ENCODE results near the gene ACSS3. TPM values are rescaled to one million over a fixed set of nuclear protein-coding genes. Genes with fewer than 3 reads are reported as not detected.

Gene ACSS3
- total and polyA plus RNA-seq, 9 of the 15 experiments (the other 6 are each of a cell fraction or from before 2014, with no cell fraction given): 0.40 TPM; not detected in 8

GRCh38 chr12:81085832-81086231 lies 8.0 kb downstream of the ACSS3 start (continued):
- no peak for TF ChIP-seq PBX2 (CRISPR knock-in tag; IDR thresholded peaks at IDR 0.05; ENCODE audit: low read depth)
- TF ChIP-seq PBX2 (tag; conservative IDR thresholded peaks at IDR 0.05; ENCODE audit: low read depth): no peak
- TF ChIP-seq, protein P1, sequence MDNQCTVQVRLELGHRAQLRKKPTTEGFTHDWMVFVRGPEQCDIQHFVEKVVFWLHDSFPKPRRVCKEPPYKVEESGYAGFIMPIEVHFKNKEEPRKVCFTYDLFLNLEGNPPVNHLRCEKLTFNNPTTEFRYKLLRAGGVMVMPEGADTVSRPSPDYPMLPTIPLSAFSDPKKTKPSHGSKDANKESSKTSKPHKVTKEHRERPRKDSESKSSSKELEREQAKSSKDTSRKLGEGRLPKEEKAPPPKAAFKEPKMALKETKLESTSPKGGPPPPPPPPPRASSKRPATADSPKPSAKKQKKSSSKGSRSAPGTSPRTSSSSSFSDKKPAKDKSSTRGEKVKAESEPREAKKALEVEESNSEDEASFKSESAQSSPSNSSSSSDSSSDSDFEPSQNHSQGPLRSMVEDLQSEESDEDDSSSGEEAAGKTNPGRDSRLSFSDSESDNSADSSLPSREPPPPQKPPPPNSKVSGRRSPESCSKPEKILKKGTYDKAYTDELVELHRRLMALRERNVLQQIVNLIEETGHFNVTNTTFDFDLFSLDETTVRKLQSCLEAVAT (IDR thresholded peaks at IDR 0.05): no peak
- TF ChIP-seq DACH1 (IDR thresholded peaks at IDR 0.05; ENCODE audit: partially characterized antibody): no peak
- no peak for TF ChIP-seq GATAD2B (IDR thresholded peaks at IDR 0.05; ENCODE audit: borderline replicate concordance)
- no peak for TF ChIP-seq U2AF2 (optimal IDR thresholded peaks at IDR 0.05; ENCODE audit: low read depth, low read length)
- TF ChIP-seq GABPB2 (CRISPR knock-in tag; conservative IDR thresholded peaks at IDR 0.05): no peak
- no peak for TF ChIP-seq ZBTB7A (IDR thresholded peaks at IDR 0.05; ENCODE audit: borderline replicate concordance, control insufficient read depth, low read depth, low read length)
- TF ChIP-seq CTBP1 (IDR thresholded peaks at IDR 0.05; ENCODE audit: borderline replicate concordance): no peak
- TF ChIP-seq, protein P2, sequence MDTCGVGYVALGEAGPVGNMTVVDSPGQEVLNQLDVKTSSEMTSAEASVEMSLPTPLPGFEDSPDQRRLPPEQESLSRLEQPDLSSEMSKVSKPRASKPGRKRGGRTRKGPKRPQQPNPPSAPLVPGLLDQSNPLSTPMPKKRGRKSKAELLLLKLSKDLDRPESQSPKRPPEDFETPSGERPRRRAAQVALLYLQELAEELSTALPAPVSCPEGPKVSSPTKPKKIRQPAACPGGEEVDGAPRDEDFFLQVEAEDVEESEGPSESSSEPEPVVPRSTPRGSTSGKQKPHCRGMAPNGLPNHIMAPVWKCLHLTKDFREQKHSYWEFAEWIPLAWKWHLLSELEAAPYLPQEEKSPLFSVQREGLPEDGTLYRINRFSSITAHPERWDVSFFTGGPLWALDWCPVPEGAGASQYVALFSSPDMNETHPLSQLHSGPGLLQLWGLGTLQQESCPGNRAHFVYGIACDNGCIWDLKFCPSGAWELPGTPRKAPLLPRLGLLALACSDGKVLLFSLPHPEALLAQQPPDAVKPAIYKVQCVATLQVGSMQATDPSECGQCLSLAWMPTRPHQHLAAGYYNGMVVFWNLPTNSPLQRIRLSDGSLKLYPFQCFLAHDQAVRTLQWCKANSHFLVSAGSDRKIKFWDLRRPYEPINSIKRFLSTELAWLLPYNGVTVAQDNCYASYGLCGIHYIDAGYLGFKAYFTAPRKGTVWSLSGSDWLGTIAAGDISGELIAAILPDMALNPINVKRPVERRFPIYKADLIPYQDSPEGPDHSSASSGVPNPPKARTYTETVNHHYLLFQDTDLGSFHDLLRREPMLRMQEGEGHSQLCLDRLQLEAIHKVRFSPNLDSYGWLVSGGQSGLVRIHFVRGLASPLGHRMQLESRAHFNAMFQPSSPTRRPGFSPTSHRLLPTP (IDR thresholded peaks at IDR 0.05; ENCODE audit: borderline replicate concordance, extremely low read depth, insufficient read length): no peak
- no peak for TF ChIP-seq IRF2 (CRISPR knock-in tag; IDR thresholded peaks at IDR 0.05)

All from K562 (cell line).